Astrocyte (in vitro differentiated cells and primary cell): Measurements from ENCODE around the gene SVOPL. TPM values are rescaled to one million over a fixed set of nuclear protein-coding genes. Genes with fewer than 3 reads are reported as not detected.

Experiments used
- DNase-seq: peaks from one replicate; pipeline ENCODE4 v3.0.0-alpha.2; 2010; ENCODE audit warnings: low read depth
- FAIRE-seq: peaks from 2 replicates; lab custom pipeline; 2011; peaks lifted over from hg19 to GRCh38; lab: Jason Lieb, UNC
- H2AFZ ChIP-seq: 2 replicates; pipeline ENCODE4 v1.6.0; 2012; ENCODE audit warnings: low read depth, low read length, inconsistent platforms
- H3K27ac ChIP-seq: 2 replicates; pipeline ENCODE4 v1.5.1; 2011; ENCODE audit warnings: low read depth, low read length, inconsistent platforms
- H3K27me3 ChIP-seq: 2 replicates; pipeline ENCODE4 v1.6.0; 2011; ENCODE audit warnings: low read length, inconsistent platforms; ENCODE audit not compliant: insufficient read depth
- H3K36me3 ChIP-seq: 2 replicates; pipeline ENCODE4 v1.5.1; 2011; ENCODE audit warnings: low read length, inconsistent platforms; ENCODE audit not compliant: insufficient read depth
- H3K4me1 ChIP-seq: 2 replicates; pipeline ENCODE4 v1.5.1; 2011; ENCODE audit warnings: low read length, inconsistent platforms; ENCODE audit not compliant: insufficient read depth
- H3K4me2 ChIP-seq: 2 replicates; pipeline ENCODE4 v1.6.0; 2012; ENCODE audit warnings: low read length, inconsistent platforms
- H3K4me3 ChIP-seq: 2 replicates; pipeline ENCODE4 v1.5.1; 2011; ENCODE audit warnings: low read depth, mild to moderate bottlenecking, low read length, inconsistent platforms; ENCODE audit not compliant: insufficient read depth
- H3K79me2 ChIP-seq: 2 replicates; pipeline ENCODE4 v1.6.0; 2012; ENCODE audit warnings: mild to moderate bottlenecking, low read length, inconsistent platforms; ENCODE audit not compliant: insufficient read depth
- H3K9ac ChIP-seq: 2 replicates; pipeline ENCODE4 v1.6.0; 2012; ENCODE audit warnings: mild to moderate bottlenecking, low read length, inconsistent platforms
- H3K9me3 ChIP-seq: 2 replicates; pipeline ENCODE4 v1.5.1; 2012; ENCODE audit warnings: low read depth, mild to moderate bottlenecking, low read length, inconsistent platforms; ENCODE audit not compliant: insufficient read depth
- H4K20me1 ChIP-seq: 2 replicates; pipeline ENCODE4 v1.6.0; 2012; ENCODE audit warnings: low read length, inconsistent platforms; ENCODE audit not compliant: insufficient read depth
- H3K27ac Mint-ChIP-seq: one replicate; pipeline ENCODE4 v1.8.0; 2021; ENCODE audit warnings: mild to moderate bottlenecking, mixed read lengths; ENCODE audit not compliant: unreplicated experiment
- H3K27me3 Mint-ChIP-seq: one replicate; pipeline ENCODE4 v1.8.0; 2021; ENCODE audit warnings: low read depth, mixed read lengths; ENCODE audit not compliant: unreplicated experiment
- H3K36me3 Mint-ChIP-seq: one replicate; pipeline ENCODE4 v1.8.0; 2021; ENCODE audit warnings: low read depth, mixed read lengths; ENCODE audit not compliant: unreplicated experiment
- H3K4me1 Mint-ChIP-seq: one replicate; pipeline ENCODE4 v1.8.0; 2021; ENCODE audit warnings: low read depth, mixed read lengths; ENCODE audit not compliant: unreplicated experiment
- H3K4me3 Mint-ChIP-seq: one replicate; pipeline ENCODE4 v1.8.0; 2021; ENCODE audit warnings: mild to moderate bottlenecking, moderate library complexity, mixed read lengths; ENCODE audit not compliant: unreplicated experiment
- H3K9me3 Mint-ChIP-seq: one replicate; pipeline ENCODE4 v1.8.0; 2021; ENCODE audit warnings: mild to moderate bottlenecking, mixed read lengths; ENCODE audit not compliant: unreplicated experiment
- CTCF ChIP-seq: IDR thresholded peaks from 2 replicates; pipeline ENCODE4 v1.5.1; 2011; ENCODE audit warnings: low read depth, mild to moderate bottlenecking, inconsistent platforms, low read length, moderate library complexity; ENCODE audit not compliant: insufficient read depth
- EZH2 ChIP-seq: IDR thresholded peaks from 2 replicates; pipeline ENCODE4 v1.6.1; 2012; ENCODE audit warnings: mild to moderate bottlenecking, low read length, inconsistent platforms; ENCODE audit not compliant: insufficient read depth
- total RNA-seq: library from RNA; stranded (reverse); gene quantifications from 2 replicates; pipeline ENCODE4 v1.2.1, GENCODE V29; 2021

Gene SVOPL
- total RNA-seq, 1 donor from 2014 or later = 0.34 TPM

GRCh38 chr7:138701537-138701923 is 368 bp upstream of the SVOPL start:
- H2AFZ ChIP-seq = no peak overlapping the region
- no peaks in the 10 kb centered on the region for H4K20me1 ChIP-seq
- Mint-ChIP-seq H3K27me3 (peaks cover 2% of the 10 kb centered on the region), H3K4me3 (no peak overlapping the region), H3K27ac (no peak overlapping the region), H3K9me3 (peaks cover 4% of the 10 kb centered on the region), H3K4me1 (peaks cover 2% of the 10 kb centered on the region), H3K36me3 (no peaks in the 10 kb centered on the region)
- no peaks in the 10 kb centered on the region for H3K79me2 ChIP-seq
- H3K27me3 ChIP-seq = no peaks in the 10 kb centered on the region
- FAIRE-seq (no peak), DNase-seq (no peak)
- no peaks in the 10 kb centered on the region for H3K9me3 ChIP-seq
- no peak overlapping the region for H3K4me3 ChIP-seq
- TF ChIP-seq EZH2 (no peak), CTCF (no peak)
- no peaks in the 10 kb centered on the region for H3K36me3 ChIP-seq
- H3K4me2 ChIP-seq = no peak overlapping the region
- no peaks in the 10 kb centered on the region for H3K4me1 ChIP-seq
- no peak overlapping the region for H3K9ac ChIP-seq
- no peak overlapping the region for H3K27ac ChIP-seq

DNA sequence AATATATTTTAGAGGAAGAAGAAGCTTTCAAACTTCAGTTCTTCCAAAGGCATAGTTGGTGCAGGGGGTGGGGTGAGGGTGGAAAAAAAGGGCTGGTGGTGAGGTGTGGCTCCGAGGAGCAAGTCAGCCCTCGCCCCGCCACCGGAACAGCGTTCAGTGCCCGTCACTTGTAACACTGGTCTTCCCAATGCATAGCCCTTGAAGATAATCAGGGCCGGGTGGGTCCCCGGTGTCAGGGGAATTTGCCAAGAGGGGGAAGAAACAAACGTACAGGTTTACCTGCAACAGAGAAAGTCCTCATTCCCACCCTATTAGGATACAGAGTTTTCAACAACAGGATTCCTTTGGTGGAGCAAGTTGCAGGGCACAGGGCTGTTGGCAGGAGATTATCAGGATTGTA is 1.5 kb downstream of the SVOPL start:
- H3K27me3 ChIP-seq = no peaks in the 10 kb centered on the region
- no peaks in the 10 kb centered on the region for H3K4me1 ChIP-seq
- H2AFZ ChIP-seq = no peak overlapping the region
- no peaks in the 10 kb centered on the region for H3K79me2 ChIP-seq
- H3K9me3 ChIP-seq = no peaks in the 10 kb centered on the region
- no peaks in the 10 kb centered on the region for H3K36me3 ChIP-seq
- peaks cover 2% of the 10 kb centered on the region for H3K27me3 Mint-ChIP-seq
- no peak overlapping the region for H3K27ac Mint-ChIP-seq
- no peaks in the 10 kb centered on the region for H3K36me3 Mint-ChIP-seq
- H3K27ac ChIP-seq = no peak overlapping the region
- H3K9me3 Mint-ChIP-seq = peaks cover 4% of the 10 kb centered on the region
- no peaks in the 10 kb centered on the region for H3K4me1 Mint-ChIP-seq
- no peak for FAIRE-seq
- DNase-seq = no peak
- no peak overlapping the region for H3K4me3 Mint-ChIP-seq
- H3K4me3 ChIP-seq = no peak overlapping the region
- H3K9ac ChIP-seq = no peak overlapping the region
- TF ChIP-seq EZH2 = no peak
- no peak for TF ChIP-seq CTCF
- H4K20me1 ChIP-seq = no peaks in the 10 kb centered on the region
- no peak overlapping the region for H3K4me2 ChIP-seq

- Mint-ChIP-seq H3K36me3 (no peaks in the 10 kb centered on the region), H3K4me3 (no peak overlapping the region), H3K4me1 (no peaks in the 10 kb centered on the region), H3K27me3 (peaks cover 2% of the 10 kb centered on the region), H3K27ac (no peak overlapping the region), H3K9me3 (peaks cover 4% of the 10 kb centered on the region)
- Histone ChIP-seq H3K27me3 (no peaks in the 10 kb centered on the region), H3K36me3 (no peaks in the 10 kb centered on the region), H3K4me1 (no peaks in the 10 kb centered on the region), H3K9ac (no peak overlapping the region), H3K4me3 (no peak overlapping the region), H3K9me3 (no peaks in the 10 kb centered on the region), H2AFZ (no peak overlapping the region), H3K4me2 (no peak overlapping the region), H3K27ac (no peak overlapping the region), H4K20me1 (no peaks in the 10 kb centered on the region), H3K79me2 (no peaks in the 10 kb centered on the region)
- TF ChIP-seq EZH2 = no peak
- no peak for TF ChIP-seq CTCF
- no peak for FAIRE-seq
- no peak for DNase-seq
Measured at GRCh38 chr7:138698281-138698680, 2.9 kb downstream of the SVOPL start.
